NCI-H748 treated with DMSO at 0.1 percent for 48 hours (cell line): Measurements from ENCODE around the gene PER1.
A peak's percentile ranks its signal among the peaks of the same experiment; 100 is the strongest.
"Not testable (repeated sequence)": the region's sequence is repeated elsewhere in the genome, so short reads cannot be mapped to it uniquely, and the experiment has no call there.

Experiments
- DNase-seq: peaks from one replicate; lab custom pipeline; 2025; lab: John Stamatoyannopoulos, UW

PER1 gene

GRCh38 chr17:8152112-8152775, at the start of gene PER1:
Gene PER1 (minus strand): TSS chr17:8152404. CDS start chr17:8150706, 1,698 bp downstream.
- DNase-seq: peak; percentile 94

- DNase-seq: peak; percentile 99
Observed at GRCh38 chr17:8192070-8192815, 40.0 kb upstream of the PER1 start.

GRCh38 chr17:8190506-8190905, 38.3 kb upstream of the PER1 start:
- no peak for DNase-seq

GRCh38 chr17:8189711-8190477, 37.7 kb upstream of the PER1 start, which contains the start of gene BORCS6:
Gene BORCS6 (minus strand): TSS chr17:8190180. CDS start chr17:8190140, 40 bp downstream.
- peak; percentile 98 for DNase-seq

- DNase-seq: no peak
Observed at GRCh38 chr17:8189041-8189710, 37.0 kb upstream of the PER1 start.

- DNase-seq: no peak
Observed at GRCh38 chr17:8188263-8188839, 36.1 kb upstream of the PER1 start.

GRCh38 chr17:8187517-8188262, 35.5 kb upstream of the PER1 start:
- DNase-seq: peak; percentile 99

- DNase-seq: peak; percentile 100
Observed at GRCh38 chr17:8186787-8187516, 34.7 kb upstream of the PER1 start.

- no peak for DNase-seq
Observed at GRCh38 chr17:8186446-8186786, 34.2 kb upstream of the PER1 start.

GRCh38 chr17:8185582-8186445, 33.6 kb upstream of the PER1 start:
- peak; percentile 93 for DNase-seq

GRCh38 chr17:8176998-8177731, 25.0 kb upstream of the PER1 start:
- DNase-seq: no peak

GRCh38 chr17:8176197-8176940, 24.2 kb upstream of the PER1 start, which contains the start of gene TMEM107:
Gene TMEM107 (minus strand): TSS chr17:8176380. CDS start chr17:8176286, 94 bp downstream.
- DNase-seq: peak; percentile 93

GRCh38 chr17:8175795-8176196, 23.6 kb upstream of the PER1 start:
- no peak for DNase-seq

- no peak for DNase-seq
Observed at GRCh38 chr17:8173871-8174322, 21.7 kb upstream of the PER1 start.

GRCh38 chr17:8173056-8173870, 21.1 kb upstream of the PER1 start:
- DNase-seq: peak; percentile 99

- not testable (repeated sequence) for DNase-seq
Observed at GRCh38 chr17:8170186-8170585, 18.0 kb upstream of the PER1 start.

- DNase-seq: no peak
Observed at GRCh38 chr17:8167526-8167925, 15.3 kb upstream of the PER1 start.
